Esophagus squamous epithelium (tissue), 5 donors: Measurements from ENCODE around the gene LXN. TPM values are rescaled to one million over a fixed set of nuclear protein-coding genes. Genes with fewer than 3 reads are reported as not detected.
"Not testable (repeated sequence)": the region's sequence is repeated elsewhere in the genome, so short reads cannot be mapped to it uniquely, and the experiment has no call there.

Experiments used
- DNase-seq: peaks from one replicate; lab custom pipeline; 2025; lab: John Stamatoyannopoulos, UW
- H3K27ac ChIP-seq, 4 donors: fragments of 200-600 bp; sonication (generic); one replicate each; pipeline ENCODE4 v1.5.1; 2016 to 2019; ENCODE audit warnings: mild to moderate bottlenecking in 1 of 4
- H3K27me3 ChIP-seq, 4 donors: fragments of 200-600 bp; sonication (generic); 1 replicate in 3 of 4; 2 replicates in 1 of 4; pipeline versions ENCODE4 v1.5.1 to v1.6.0; 2017 to 2021; ENCODE audit warnings: antibody characterized with exemption in 1 of 4
- H3K36me3 ChIP-seq, 3 donors: fragments of 200-600 bp; sonication (generic); one replicate each; pipeline ENCODE4 v1.5.1; 2016 to 2019
- H3K4me1 ChIP-seq, 3 donors: fragments of 200-600 bp; sonication (generic); one replicate each; pipeline ENCODE4 v1.5.1; 2017 to 2019
- H3K4me3 ChIP-seq, 4 donors: fragments of 200-600 bp; sonication (generic); 1 replicate in 3 of 4; 2 replicates in 1 of 4; pipeline ENCODE4 v1.5.1; 2016 to 2019; ENCODE audit warnings: mild to moderate bottlenecking in 2 of 4, moderate library complexity in 1 of 4
- H3K9me3 ChIP-seq, 3 donors: fragments of 200-600 bp; sonication (generic); one replicate each; pipeline ENCODE4 v1.5.1; 2016 to 2019
- CTCF ChIP-seq, 6 experiments: fragments of 450-650 bp in 4 of 6; fragments of 200-600 bp in 2 of 6; sonication (generic) in 2 of 6; IDR thresholded peaks; one replicate each; pipeline ENCODE4 v1.5.1; 2016 to 2019; ENCODE audit warnings: antibody characterized with exemption in 6 of 6, mild to moderate bottlenecking in 4 of 6, moderate library complexity in 4 of 6
- POLR2A ChIP-seq, 4 donors: fragments of 450-650 bp; IDR thresholded peaks; one replicate each; pipeline ENCODE4 v1.6.1; 2017; ENCODE audit warnings: antibody characterized with exemption in 4 of 4, mild to moderate bottlenecking in 4 of 4, moderate library complexity in 3 of 4
- WGBS, 2 donors: methylation state at CpG; one replicate each; pipeline ENCODE4 v1.1.5; 2018; 5-methylcytosine and 5-hydroxymethylcytosine counted together
- intact Hi-C: fragments of 100-400 bp; cut with DNase I; formaldehyde crosslinking; loops from one replicate; pipeline ENCODE4 v1.15.0; 2022
- total RNA-seq, 4 donors: library from RNA; depleted of rRNA; stranded (reverse); fragments of >200 nt; gene quantifications; one replicate each; pipeline ENCODE4 v1.1.0, GENCODE V29; 2016
- donor health status: DM: yes; HTN: yes; CAD: no.

LXN gene
- total RNA-seq, 4 donors from 2014 or later, result 4.7 to 11.1 (median 9.6) TPM

- TF ChIP-seq POLR2A (IDR thresholded peaks at IDR 0.05) (no peak), CTCF (IDR thresholded peaks at IDR 0.05) (no peak)
- 83 to 94% methylated on average over 1 of the region's 1 CpG for WGBS, 2 donors
These were observed 31.1 kb upstream of the LXN start for GRCh38 chr3:158703566-158703965.

GRCh38 chr3:158702815-158703481, 30.5 kb upstream of the LXN start:
- TF ChIP-seq POLR2A (IDR thresholded peaks at IDR 0.05) (no peak), CTCF (IDR thresholded peaks at IDR 0.05) (no peak)
- H3K9me3 ChIP-seq, result no peaks in the 10 kb centered on the region
- WGBS, 2 donors, result 61 to 74% methylated on average over 4 of the region's 4 CpGs
- H3K4me3 ChIP-seq, result no peak overlapping the region
- H3K4me1 ChIP-seq, result peaks cover 0 to 22% (median 5%) of the 10 kb centered on the region in 3 donors
- H3K36me3 ChIP-seq, result peaks cover 0 to 23% (median 0%) of the 10 kb centered on the region in 3 donors
- no peak overlapping the region for H3K27ac ChIP-seq
- no peak for DNase-seq
- intact Hi-C loops, result no loop called here
- H3K27me3 ChIP-seq, result no peaks in the 10 kb centered on the region

More at GRCh38 chr3:158703566-158703965, 31.1 kb upstream of the LXN start:
- Histone ChIP-seq H3K9me3 (no peaks in the 10 kb centered on the region), H3K27ac (no peak overlapping the region), H3K36me3 (peaks cover 0 to 29% (median 0%) of the 10 kb centered on the region in 3 donors), H3K4me3 (no peak overlapping the region), H3K27me3 (no peaks in the 10 kb centered on the region), H3K4me1 (peaks cover 0 to 22% (median 5%) of the 10 kb centered on the region in 3 donors)
- intact Hi-C loops, result no loop called here
- no peak for DNase-seq

- no peak for DNase-seq
These were observed 29.1 kb upstream of the LXN start for GRCh38 chr3:158701420-158702065.

GRCh38 chr3:158700559-158700958, 28.1 kb upstream of the LXN start:
- Histone ChIP-seq H3K4me1 (peaks cover 0 to 22% (median 5%) of the 10 kb centered on the region in 3 donors), H3K4me3 (no peak overlapping the region), H3K9me3 (no peaks in the 10 kb centered on the region), H3K27me3 (no peaks in the 10 kb centered on the region), H3K36me3 (peaks cover 0 to 19% (median 0%) of the 10 kb centered on the region in 3 donors), H3K27ac (peak overlapping the region in 2 of 4 donors; percentile 2 to 24)
- intact Hi-C loops, result no loop called here
- DNase-seq, result no peak
- no peak for TF ChIP-seq CTCF (IDR thresholded peaks at IDR 0.05)
- no peak for TF ChIP-seq POLR2A (IDR thresholded peaks at IDR 0.05)

More at GRCh38 chr3:158701420-158702065, 29.1 kb upstream of the LXN start:
- Histone ChIP-seq H3K4me1 (peaks cover 0 to 22% (median 5%) of the 10 kb centered on the region in 3 donors), H3K27me3 (no peaks in the 10 kb centered on the region), H3K9me3 (no peaks in the 10 kb centered on the region), H3K36me3 (peaks cover 0 to 17% (median 0%) of the 10 kb centered on the region in 3 donors), H3K27ac (peak overlapping the region in 1 of 4 donors; percentile 24), H3K4me3 (no peak overlapping the region)
- intact Hi-C loops, result no loop called here
- 59 to 62% methylated on average over 4 of the region's 4 CpGs for WGBS, 2 donors
- TF ChIP-seq CTCF (IDR thresholded peaks at IDR 0.05) (no peak), POLR2A (IDR thresholded peaks at IDR 0.05) (no peak)

GRCh38 chr3:158696618-158697017, 24.2 kb upstream of the LXN start:
- Histone ChIP-seq H3K4me3 (no peak overlapping the region), H3K36me3 (peaks cover 0 to 40% (median 0%) of the 10 kb centered on the region in 3 donors), H3K9me3 (no peaks in the 10 kb centered on the region), H3K27me3 (no peaks in the 10 kb centered on the region), H3K4me1 (peaks cover 0 to 21% (median 5%) of the 10 kb centered on the region in 3 donors), H3K27ac (no peak overlapping the region)
- TF ChIP-seq POLR2A (IDR thresholded peaks at IDR 0.05) (no peak), CTCF (IDR thresholded peaks at IDR 0.05) (no peak)
- 46 to 55% methylated on average over 2 of the region's 2 CpGs for WGBS, 2 donors
- intact Hi-C loops, result no loop called here
- DNase-seq, result no peak

GRCh38 chr3:158693866-158694456, 21.5 kb upstream of the LXN start:
- H3K4me3 ChIP-seq, H3K4me1 ChIP-seq, H3K9me3 ChIP-seq, H3K27ac ChIP-seq, intact Hi-C loops, H3K27me3 ChIP-seq, DNase-seq: not testable (repeated sequence)
- H3K36me3 ChIP-seq, result peaks cover 0 to 58% (median 0%) of the 10 kb centered on the region in 3 donors
- WGBS, 2 donors, result 31 to 73% methylated on average over 3 of the region's 3 CpGs
